Measurements from ENCODE around the gene PDE9A.

- TF ChIP-seq CTCF (IDR thresholded peaks at IDR 0.05): no peak
- TF ChIP-seq POLR2A (IDR thresholded peaks at IDR 0.05): no peak
Measured at GRCh38 chr21:42755031-42755665, 101.7 kb downstream of the PDE9A start.

All from breast epithelium (tissue), 3 donors.